Umbilical cord (tissue), 2 donors: ENCODE results near the gene NARS2. TPM values are rescaled to one million over a fixed set of nuclear protein-coding genes. Genes with fewer than 3 reads are reported as not detected.

Source experiments
- DNase-seq: peaks from one replicate; pipeline ENCODE4 v3.0.0-alpha.2; 2015; ENCODE audit warnings: low spot score
- total RNA-seq: library from RNA; depleted of rRNA; stranded (reverse); fragments of >200 nt; gene quantifications from one replicate; pipeline ENCODE4 v1.2.3, GENCODE V29; 2014; ENCODE audit warnings: low replicate concordance; ENCODE audit not compliant: insufficient read depth

NARS2 gene
- total RNA-seq, 1 donor from 2014 or later, result 31.8 TPM

DNA sequence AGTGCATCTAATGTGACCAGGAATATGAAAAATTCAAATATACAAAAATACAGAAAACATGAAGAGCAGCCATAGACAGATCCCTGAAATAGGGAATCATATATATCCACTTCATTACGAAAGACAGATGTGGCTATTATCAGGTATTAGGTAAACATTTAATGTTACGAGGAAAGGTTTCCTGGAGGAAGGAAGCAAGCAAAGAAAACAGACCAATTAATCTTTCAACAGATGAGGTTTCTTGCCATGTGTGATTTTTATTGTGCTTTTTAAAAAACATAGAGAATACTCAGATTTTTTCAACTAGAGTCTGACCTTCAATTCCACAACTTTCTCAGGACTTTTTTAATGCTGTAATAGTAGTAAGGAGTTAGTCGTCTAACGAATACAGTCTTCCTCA is 132.7 kb downstream of the NARS2 start:
- DNase-seq, result no peak

DNA sequence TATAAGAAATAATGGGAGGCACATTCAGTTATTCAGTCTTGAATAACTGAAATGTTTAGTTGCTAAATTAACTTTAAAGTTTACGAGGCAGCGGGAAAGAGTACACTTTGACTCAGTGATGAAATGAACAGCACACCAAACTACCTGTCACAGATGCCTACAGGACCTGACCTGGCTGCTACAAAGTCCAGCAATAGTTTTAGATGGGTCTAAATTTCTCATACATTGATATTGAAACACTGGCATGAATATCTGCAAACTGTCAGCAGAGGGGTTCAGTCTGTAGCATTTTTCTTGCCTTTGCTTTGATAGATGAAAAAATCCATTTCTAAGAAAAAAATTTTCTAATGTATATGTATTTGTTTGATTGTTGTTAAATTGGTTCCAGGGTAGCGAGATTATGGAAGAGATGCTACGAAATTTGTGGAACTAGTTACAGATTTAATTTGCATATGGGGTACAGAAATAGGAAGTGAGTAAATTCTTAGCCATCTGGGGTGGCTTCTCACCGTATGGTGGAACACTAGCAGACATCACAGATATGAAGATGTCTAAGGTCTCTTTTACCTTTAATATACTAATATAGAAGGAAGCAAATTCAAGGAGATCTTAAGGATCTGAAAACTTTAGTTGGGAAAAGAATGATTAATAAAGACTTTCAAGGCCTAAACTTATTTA is 136.2 kb downstream of the NARS2 start:
- DNase-seq, result no peak

DNA sequence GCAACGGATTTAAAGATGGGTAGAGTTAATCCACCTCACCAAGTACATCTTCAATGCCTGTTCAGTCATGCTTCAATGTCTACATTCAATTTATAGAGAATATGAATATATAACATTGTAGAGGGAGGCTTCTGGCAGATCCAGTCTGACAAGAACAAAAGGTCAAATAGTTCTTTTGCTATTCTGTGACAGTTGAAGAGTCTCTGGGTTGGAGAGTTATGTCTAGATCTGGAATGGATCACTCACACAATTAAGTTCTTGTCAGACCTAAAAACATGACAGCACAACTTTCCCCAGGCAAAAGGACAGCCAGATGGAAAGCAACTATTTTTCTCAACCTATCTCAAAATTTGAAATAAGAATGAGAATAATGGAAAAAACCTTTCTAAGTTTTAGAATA is 141.7 kb downstream of the NARS2 start:
- peak; percentile 73 for DNase-seq

DNA sequence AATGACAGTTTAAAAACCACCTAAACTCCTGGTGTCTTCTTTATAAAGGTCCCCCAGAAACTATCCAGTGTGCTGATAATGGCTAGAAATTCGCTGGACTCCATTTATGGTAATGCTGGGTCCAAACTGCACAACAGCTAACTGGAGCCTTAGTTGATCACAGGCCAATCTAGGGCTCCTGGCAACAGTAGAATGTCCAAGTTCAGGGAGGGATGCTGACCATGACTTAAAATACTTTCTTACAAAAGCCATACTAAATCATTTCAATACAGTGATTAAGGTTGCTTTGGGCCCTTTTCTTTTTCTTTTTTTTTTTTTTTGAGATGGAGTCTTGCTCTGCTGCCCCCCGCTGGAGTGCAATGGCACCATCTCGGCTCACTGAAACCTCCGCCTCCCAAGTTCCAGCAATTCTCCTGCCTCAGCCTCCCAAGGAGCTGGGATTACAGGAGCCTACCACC is 142.6 kb downstream of the NARS2 start:
- no peak for DNase-seq

DNA sequence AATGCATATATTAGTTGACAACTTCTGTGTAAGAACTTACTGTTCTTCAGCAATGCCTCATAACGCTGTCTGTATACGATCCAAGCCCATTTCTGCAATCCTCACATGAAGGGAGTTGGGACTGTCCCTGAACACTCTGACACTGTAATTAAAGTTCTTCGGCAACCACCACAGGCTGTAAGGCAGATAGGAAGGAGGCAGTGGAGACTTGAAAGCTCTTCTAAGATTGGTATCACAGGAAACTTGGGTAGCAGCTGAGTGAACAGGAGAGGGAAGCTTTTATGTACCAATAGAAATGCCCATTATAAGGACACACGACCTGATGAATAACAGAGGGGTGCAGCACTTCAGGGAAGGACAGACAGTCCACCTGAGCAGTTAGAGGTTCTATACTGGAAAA is 145.0 kb downstream of the NARS2 start:
- DNase-seq, result no peak

DNA sequence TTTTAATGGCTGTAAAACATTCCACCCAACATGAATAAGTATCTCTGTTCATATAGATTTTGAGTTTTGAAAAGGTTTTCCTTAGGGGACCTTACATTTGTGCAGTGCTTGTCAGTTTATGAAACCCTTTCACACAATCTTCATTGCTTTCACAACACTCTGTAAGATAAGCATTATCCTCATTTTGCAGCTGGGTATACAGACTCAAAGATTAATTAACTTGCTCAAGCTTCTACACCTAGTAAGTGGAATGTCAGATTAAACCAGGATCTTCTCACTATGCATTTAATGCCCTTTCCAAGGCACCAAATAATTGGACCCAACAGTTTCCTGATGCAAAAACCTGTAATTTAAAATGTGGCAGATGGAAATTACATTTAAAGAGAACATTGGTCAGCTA is 145.5 kb downstream of the NARS2 start:
- no peak for DNase-seq

DNA sequence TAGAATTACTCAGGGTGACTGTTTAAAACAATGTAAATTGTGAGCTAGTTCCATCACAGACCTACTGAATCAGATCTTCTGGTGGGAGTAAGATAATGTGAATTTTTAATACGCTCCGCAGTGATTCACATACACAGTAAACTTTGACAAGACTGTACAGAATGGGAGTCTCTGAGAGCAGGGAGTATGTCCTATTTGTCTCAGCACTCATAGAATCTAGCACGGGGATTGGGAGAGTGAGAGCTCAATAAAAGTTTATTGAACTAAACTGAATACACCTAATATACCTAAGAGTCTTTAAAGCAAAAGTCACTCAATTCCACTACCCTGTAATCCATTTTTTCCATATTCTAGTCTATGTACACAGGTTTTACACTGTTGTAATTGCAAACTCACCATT is 145.9 kb downstream of the NARS2 start:
- DNase-seq, result no peak

DNA sequence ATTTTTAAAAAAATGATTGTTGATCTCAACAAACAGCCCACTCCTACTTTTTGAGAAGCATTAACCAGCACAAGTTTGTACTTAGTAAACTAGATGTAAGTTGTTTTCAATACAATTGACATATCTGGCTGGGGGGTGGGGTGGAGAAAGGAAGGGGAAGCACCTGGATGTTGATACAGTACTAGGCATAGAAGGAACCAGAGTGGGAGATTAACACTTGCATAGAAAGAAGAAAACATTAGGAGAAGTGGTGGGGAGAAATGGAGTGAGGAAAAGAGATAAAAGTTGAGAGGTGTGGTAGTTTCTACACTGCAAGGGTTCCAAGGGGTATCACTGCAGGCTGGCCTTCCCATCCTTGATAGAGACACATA is 146.4 kb downstream of the NARS2 start:
- no peak for DNase-seq

DNA sequence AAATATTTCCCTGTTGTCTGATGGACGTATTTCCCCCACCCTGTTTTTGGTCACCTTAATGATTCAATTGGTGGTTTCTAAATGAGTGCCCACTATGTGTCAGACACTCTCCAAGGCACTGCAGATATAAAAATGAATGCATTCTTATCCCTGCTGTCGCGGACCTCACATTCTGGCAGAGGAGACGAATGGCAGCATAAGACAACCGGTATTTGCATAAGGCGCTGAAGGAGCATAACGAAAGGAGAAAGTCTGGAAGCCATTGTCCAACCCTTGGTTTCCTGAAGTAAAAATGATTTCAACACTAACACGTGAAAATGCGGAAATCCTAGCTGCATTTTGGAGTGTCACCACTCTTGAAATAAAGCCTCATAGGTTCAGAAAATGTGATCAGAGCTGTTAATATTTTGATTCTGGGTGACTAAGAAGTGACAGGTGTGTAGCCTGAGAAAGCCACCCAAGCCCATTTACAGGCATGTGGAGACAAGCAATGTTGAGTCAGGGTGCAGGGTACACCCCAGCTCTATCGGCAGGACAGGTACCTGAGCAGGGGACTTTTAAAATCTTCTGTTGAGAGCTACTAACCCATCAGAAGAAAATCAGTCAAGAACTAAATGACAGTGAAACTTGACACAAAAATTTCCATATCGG is 146.9 kb downstream of the NARS2 start:
- DNase-seq, result no peak

DNA sequence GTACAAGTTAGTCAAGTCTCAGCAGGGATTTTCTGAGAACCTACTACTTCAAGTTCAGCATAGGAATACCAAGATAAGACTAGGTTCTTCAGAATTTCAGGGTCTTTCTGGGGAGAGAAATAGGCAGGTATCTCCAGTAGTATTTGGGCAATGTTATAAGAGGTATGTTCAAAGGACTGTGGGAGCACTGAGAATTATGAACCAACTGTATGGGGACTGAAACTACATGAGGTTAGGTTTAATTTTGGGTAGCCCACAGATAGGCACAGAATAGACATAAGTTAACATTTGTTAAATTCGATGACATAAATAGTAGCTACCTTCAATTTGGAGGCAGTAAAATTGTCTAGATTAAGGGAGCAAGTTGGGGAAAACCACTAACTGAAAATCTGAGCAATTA is 147.8 kb downstream of the NARS2 start:
- no peak for DNase-seq

DNA sequence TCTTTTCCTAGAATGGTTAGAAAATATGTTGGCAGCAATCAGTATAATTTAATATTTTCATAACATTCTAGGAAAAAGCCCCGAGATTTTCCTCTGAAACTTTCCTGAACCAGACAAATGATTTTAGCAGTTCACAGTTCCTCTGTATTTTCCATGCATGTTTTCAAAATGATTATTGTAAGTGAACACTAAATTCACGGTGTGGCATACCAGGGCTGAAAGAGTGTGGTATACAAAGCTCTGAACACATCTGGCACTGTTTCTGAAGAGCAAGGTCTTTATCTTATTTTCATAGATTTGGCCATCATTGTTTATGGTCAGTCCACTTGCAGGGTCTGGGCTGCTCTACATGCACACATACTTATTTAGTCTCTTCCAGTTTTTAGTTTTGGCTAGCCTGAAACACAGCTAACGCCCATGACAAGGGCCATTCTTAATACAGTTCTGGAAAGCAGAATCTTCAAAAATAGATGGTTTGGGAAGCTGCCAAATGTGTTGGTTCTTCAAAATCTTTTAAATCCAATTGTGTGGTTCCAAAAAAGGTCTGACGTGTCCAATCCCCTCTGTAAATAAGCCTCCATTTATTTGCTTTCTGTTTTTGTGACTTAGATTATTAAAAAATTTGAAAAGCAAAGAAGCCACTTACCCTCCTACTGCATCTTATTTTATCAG is 149.1 kb downstream of the NARS2 start:
- DNase-seq, result peak; percentile 39

DNA sequence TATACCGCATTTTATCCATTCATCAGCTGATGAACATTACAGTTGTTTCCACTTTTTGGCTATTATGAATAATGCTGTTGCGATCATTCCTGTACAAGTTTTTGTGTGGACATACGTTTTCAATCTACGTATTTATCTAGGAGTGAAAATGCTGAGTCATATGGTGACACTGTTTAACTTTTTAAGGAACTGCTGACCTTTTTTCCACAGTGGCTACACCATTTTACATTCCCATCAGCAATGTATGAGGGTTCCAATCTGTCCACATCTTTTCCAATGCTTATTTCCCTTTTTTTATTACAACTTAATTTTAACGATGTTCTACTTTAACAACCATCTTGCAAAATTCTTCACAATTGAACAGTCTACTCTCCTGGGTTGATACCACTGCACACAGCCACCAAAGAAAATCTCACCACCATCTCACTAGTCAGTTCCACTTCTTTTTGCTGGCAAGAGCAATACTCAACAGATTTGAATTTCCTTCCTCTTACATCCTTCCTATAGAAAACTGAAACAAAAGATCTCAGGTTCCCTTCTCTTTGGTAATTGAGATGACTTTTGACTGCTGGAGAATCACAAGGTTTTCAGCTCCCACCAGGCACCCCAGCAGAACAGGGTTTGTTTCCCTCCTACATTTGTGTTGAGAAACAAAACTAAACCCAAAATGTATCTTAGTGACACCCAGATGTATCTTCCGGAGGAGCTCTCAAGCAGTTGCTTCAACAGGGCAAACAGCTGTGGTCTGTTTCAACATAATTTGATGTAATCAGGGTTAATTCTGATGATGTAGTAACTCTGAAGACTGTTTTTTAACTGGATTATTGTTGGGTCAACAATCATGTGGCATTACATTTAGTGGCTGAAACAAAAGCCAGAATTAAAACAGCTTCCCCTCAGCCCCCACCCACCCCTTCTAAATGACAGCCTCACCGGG is 150.1 kb downstream of the NARS2 start:
- peak; percentile 25 for DNase-seq

DNA sequence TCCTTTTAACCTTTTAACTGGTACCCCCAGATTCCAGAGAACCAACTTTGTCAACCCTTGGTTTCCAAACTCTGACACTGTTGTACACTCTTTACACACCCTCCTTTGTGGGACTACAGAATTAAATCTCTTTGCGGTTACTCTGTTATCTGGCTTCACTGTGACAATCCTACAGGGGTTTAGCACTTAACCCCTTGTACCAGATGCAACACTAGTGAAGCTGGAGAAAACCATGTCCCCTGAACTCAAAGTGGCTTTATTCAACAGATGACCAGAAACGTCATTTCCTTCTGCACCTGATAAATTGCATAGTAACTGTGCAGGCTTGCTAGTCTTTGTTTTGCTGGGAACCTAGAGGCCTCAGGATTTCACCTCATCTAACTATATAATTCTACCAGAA is 151.4 kb downstream of the NARS2 start:
- no peak for DNase-seq

DNA sequence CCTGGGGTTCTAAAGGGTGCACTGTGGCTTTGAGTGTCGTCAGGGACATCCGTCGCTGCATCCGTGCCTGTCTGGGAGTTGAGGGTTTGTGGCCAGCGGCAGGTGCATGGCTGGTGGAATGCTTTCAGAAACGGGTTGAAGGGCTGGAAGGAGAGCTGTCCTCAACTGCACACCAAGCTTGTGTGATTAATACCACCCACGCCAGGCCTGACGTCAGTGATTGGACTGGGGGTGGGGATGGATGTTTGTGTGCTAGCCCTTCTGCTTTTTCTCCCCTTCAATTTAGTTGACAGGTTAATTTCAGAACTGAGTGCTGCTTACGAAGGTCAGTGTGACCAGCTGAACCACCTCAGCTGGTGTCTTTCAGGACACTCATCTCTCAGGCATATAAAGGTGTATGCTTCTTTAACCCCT is 153.9 kb downstream of the NARS2 start:
- DNase-seq, result peak; percentile 38

DNA sequence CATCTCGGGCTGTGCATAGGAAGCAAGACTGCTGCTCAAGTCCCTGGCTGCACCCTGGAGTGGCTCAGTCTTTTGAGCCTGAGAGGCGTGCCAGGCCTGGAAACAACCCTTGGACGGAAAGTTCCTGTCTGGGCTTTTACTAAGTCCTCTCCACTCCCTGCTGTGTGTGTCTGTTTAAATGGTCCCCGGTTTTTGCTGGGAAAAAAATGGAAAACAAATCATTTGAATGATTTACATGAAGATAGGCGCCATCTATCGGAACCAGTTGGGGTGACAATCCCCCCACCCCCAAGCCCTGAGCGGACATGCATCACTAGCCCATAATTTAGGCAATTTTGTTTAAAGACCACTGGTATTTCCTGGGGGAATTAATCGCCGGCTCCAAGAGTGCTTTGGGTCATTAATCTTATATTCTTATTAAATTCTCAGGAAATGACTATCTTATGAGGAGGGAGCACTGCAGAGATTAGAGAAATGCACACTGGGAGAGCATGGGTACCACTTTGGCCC is 154.4 kb downstream of the NARS2 start:
- DNase-seq, result peak; percentile 95

DNA sequence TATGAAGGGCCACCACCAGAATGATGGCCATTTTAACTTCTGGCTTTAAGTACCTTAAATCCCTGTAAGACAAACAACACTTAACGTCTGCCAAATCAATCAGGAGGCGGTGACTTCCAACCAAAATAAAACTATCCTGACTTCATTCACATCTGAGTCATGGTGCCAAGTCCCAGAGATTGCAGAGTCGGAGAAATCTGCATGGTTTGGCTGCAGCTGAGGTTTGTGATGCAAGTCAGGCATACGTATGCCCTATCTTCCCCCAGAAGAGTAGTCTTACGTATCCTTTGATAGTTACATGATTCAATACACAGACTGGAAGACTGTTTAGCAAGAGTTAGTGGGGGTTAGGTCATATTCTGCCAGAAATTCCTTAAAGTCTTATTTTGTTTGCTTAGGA is 155.3 kb downstream of the NARS2 start:
- peak; percentile 88 for DNase-seq

DNA sequence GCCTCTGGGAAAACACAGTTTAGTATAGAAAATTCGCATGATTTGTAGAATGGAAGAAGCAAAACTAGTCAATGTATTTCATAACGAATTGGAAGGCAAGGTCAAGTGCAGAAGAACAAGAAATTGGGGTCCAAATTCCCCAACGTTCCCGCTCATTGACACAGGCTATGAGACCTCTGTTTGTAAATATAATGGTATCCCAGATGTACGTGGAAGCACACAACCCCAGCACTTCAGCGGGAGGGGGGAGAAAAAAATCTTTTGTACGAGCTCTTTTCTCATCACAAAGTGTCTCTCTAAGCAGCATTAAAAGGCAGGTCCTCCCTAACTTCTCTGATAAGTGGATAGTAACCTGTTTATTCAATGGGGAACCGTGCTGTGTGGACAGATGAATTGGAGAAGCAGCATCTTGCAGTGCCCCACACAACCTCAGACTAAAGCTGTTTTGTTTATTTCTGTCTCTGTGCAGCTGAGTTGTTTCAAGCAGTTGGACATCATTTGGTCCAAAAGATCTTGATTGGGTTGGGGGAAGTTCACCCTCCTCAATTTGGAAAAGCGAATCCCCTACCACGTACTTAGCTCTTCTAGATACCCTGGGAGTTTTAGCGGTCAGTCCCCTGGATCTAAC is 156.0 kb downstream of the NARS2 start:
- peak; percentile 20 for DNase-seq

DNA sequence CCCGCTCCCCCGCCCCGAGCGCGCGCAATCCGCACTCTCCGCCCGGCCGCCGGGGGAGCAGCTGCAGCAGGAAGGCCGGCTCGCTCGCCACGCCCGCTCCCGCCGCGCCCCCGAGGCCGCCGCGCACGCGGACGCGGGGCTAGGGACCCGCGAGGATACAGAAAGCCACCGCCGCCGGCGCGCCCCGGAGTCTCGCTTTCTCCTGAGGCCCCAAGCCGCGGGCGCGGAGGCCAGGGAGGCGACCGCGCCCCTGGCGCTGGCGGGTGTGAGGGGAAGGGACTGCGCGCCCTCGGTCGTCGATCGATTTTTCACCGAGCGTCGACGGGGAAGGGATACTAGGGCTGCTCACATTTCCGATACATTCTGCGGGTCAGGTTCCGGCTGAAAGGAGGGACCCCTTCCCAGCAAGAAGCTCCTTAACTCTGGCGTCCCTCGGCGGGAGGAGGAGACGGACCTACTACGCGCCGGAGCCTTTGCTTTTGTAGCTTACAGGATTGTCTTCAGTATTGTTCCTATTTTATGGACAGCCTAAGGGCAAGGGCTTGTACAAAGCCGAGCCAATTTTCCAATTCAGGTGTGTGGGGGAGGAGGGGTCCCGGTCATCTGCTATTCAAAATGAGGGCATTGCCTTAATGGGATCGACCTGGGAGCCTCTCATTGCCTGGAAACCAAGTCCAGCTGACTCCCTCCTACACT is 156.6 kb downstream of the NARS2 start:
- DNase-seq, result peak; percentile 82

DNA sequence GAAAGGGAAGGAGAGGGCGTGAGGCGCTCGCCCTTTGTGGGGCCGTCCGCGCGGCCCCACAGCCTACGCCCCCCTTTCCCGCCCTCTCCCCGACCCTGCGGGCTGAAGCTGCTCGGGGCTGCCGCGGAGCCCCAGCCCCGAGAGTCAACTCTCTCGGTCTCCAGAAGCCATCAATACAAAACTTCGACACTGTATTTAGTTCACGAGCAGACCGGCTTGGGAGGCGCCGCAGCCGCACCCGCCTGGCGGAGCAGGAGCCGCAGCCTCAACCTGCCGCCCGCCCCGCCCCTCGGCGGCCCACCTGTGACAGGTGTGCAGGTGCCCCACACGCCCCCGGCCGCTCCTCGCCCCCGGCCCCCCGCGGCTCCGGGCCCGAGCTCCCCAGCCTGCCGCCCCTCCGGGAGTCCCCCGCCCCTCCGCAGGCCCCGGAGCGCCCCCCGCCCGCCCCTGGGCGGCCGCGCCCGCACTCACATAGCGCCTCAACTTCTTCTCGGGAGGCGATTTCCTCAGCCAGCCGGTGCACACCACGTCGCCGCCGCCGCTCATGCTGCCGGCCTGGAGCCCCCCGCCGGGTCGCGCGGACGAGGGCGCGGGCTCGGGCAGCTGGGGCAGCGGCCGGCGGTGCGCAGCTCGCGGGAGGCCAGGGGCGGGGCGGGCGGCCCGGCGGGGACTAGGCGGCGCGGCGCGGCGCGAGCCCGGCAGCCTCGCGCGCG is 157.3 kb downstream of the NARS2 start, which contains the start of gene GAB2:
GAB2 (minus strand) TSS at position 646 of the 713 bp plus-strand sequence; CDS start at position 546, 100 bp downstream.
- no peak for DNase-seq
